Psoas muscle (tissue), 8 donors: Measurements from ENCODE around the gene FOCAD. TPM values are rescaled to one million over a fixed set of nuclear protein-coding genes. Genes with fewer than 3 reads are reported as not detected.
A peak's percentile ranks its signal among the peaks of the same experiment; 100 is the strongest.

Source experiments
- ATAC-seq, 4 donors: fragments of 200-7000 bp; cut with Tn5 transposase; one replicate each; pipeline ENCODE4 v1.9.1; 2020; ENCODE audit warnings: moderate library complexity in 3 of 4, mild to moderate bottlenecking in 2 of 4
- DNase-seq, 2 donors: peaks; one replicate each; pipeline ENCODE4 v3.0.0-alpha.2; 2020
- H3K27ac ChIP-seq: fragments of 200-600 bp; one replicate; pipeline ENCODE4 v1.8.0; 2022
- H3K27me3 ChIP-seq, 3 donors: fragments of 200-600 bp in 1 of 3; one replicate each; pipeline versions ENCODE4 v1.6.1 to v1.8.0; 2013 to 2022; ENCODE audit warnings: low read length in 2 of 3, mild to moderate bottlenecking in 2 of 3, moderate library complexity in 1 of 3; ENCODE audit not compliant: insufficient read depth in 3 of 3
- H3K36me3 ChIP-seq, 2 donors: fragments of 200-600 bp in 1 of 2; one replicate each; pipeline versions ENCODE4 v1.6.1 to v1.8.0; 2013 to 2022; ENCODE audit warnings: low read depth in 1 of 2, mild to moderate bottlenecking in 1 of 2, moderate library complexity in 1 of 2; ENCODE audit not compliant: insufficient read depth in 1 of 2
- H3K4me1 ChIP-seq: fragments of 200-600 bp; one replicate; pipeline ENCODE4 v1.8.0; 2022
- H3K4me3 ChIP-seq: fragments of 200-600 bp; one replicate; pipeline ENCODE4 v1.8.0; 2022; ENCODE audit warnings: mild to moderate bottlenecking
- H3K9me3 ChIP-seq: fragments of 200-600 bp; one replicate; pipeline ENCODE4 v1.8.0; 2022
- CTCF ChIP-seq: fragments of 200-600 bp; IDR thresholded peaks from one replicate; pipeline ENCODE4 v1.8.0; 2022; ENCODE audit warnings: antibody characterized with exemption
- WGBS, 3 donors: extraction: QIAGEN DNeasy Blood & Tissue Kit; methylation state at CpG; one replicate each; pipeline versions ENCODE4 v1.1.6 to v1.1.7; 2013; 5-methylcytosine and 5-hydroxymethylcytosine counted together
- intact Hi-C, 2 donors: fragments of 100-400 bp; cut with DNase I; formaldehyde crosslinking; loops; one replicate each; pipeline versions ENCODE4 v1.11.0 to v1.14.2; 2022
- polyA plus RNA-seq, 3 donors: library from polyadenylated mRNA; stranded (reverse); fragments of 200-250 nt; gene quantifications; one replicate each; pipeline ENCODE4 v1.2.3, GENCODE V29; 2013
- total RNA-seq, 4 donors: library from RNA; stranded (reverse); fragmentation: NEBNext Ultra II Directional in 2 of 4; extraction: Animal tissue kit (Norgen Biotek cat#: 25700) in 2 of 4; gene quantifications; one replicate each; pipeline versions ENCODE4 v1.2.1 to v1.2.4, GENCODE V29; 2021 to 2023
- donor health status: healthy with polysubstance abuse.
- donor health status: DM: no; HTN: no; CAD: no; lungs with moderate emphysema.
- donor health status: Bipolar disorder and iron deficiency.
- donor health status: healthy.
- donor health status: DM: yes; HTN: yes; CAD: no.
- donor health status: DM: no; HTN: no; CAD: no.
- donor health status: DM: no; HTN: no; CAD: no.
- donor health status: DM: yes; HTN: yes; CAD: no.

FOCAD gene
- total and polyA plus RNA-seq, 7 donors: 5.8 to 24.8 (median 12.1) TPM

DNA sequence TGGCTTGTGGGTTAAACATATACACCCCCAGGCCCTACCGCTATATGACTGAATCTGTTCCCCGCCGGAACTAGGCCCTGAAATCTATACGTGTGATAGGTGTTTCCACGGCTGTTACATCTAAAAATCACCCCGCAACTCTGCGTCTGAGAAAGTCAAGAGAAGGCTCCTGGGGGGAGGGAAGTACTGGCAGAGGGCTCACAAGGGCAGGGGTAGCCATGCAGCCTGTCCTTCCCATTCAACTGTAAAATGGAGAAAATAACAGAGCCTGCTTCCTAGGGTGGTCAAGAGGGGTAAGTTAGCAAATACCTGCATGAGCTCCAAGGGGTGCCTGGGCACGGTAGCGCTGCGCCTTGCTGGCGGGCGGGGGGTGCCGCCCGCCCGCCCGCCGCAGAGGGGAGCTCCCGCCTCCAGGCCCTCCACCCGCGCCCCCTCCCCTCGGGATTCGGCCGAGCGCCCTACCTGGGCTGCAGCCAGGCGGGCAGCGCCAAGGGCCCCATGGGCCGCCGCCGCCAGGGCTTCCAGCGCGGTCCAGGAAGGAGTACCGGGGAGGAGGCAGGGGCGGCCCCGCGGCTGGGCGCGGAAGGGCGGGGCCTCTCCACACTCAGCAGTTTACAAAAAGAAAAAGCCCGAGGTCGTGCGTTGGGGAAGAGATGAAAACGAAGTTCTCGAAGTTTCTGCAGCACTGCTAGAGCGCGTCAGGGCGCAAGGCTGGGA lies 347.2 kb downstream of the FOCAD start, which contains the start of gene HACD4:
Gene HACD4 (minus strand): TSS at position 550 of the 717 bp plus-strand sequence. CDS start 50 bp downstream, at position 500.
- no peaks in the 10 kb centered on the region for H3K4me1 ChIP-seq
- TF ChIP-seq CTCF: no peak
- no peaks in the 10 kb centered on the region for H3K27me3 ChIP-seq
- no peaks in the 10 kb centered on the region for H3K9me3 ChIP-seq
- H3K27ac ChIP-seq: peak within 1 kb of the TSS; percentile 9
- intact Hi-C loops: no loop called here
- WGBS, 3 donors: 8 to 12% (median 8%) methylated on average over 35 to 46 of the region's 46 CpGs
- H3K4me3 ChIP-seq: peak within 1 kb of the TSS; percentile 65
- no peaks in the 10 kb centered on the region for H3K36me3 ChIP-seq
- DNase-seq (peak; percentile 41 to 74), ATAC-seq (peak; percentile 47 to 85 (median 70))

- Histone ChIP-seq H3K27ac (no peak overlapping the region), H3K9me3 (no peaks in the 10 kb centered on the region), H3K36me3 (no peaks in the 10 kb centered on the region), H3K4me3 (peak overlapping the region; percentile 65), H3K27me3 (no peaks in the 10 kb centered on the region), H3K4me1 (no peaks in the 10 kb centered on the region)
- no peak for TF ChIP-seq CTCF
- intact Hi-C loops: no loop called here
- no peak for DNase-seq
- no peak for ATAC-seq
- WGBS, 3 donors: 70 to 74% (median 71%) methylated on average over 22 of the region's 22 CpGs
These were observed 347.7 kb downstream of the FOCAD start for GRCh38 chr9:21031808-21032183.

DNA sequence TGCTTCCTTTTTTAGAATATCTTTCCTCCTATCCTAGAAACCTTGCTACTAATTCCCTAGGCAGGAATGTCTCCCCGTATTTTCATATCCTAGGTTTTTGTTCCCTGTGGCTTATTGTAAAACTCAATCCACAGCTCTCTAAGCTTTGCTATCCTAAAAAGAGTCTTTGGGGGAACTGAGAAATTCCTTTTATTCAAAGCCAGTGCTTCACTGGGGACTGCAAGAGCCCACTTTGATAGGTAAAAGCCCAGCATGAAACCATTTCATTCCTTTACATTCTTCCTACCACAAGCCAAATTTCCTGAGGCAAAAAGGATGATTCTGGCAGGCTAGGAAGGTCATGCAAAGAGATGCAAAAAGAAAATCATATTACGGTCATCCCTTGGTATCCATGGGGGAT lies 353.2 kb downstream of the FOCAD start:
- no peaks in the 10 kb centered on the region for H3K27me3 ChIP-seq
- WGBS, 3 donors: 86 to 93% (median 92%) methylated on average over 2 of the region's 2 CpGs
- no peak for ATAC-seq
- TF ChIP-seq CTCF: no peak
- no peak overlapping the region for H3K4me3 ChIP-seq
- intact Hi-C loops: no loop called here
- H3K36me3 ChIP-seq: no peaks in the 10 kb centered on the region
- H3K27ac ChIP-seq: no peak overlapping the region
- no peak for DNase-seq
- H3K4me1 ChIP-seq: no peaks in the 10 kb centered on the region
- no peaks in the 10 kb centered on the region for H3K9me3 ChIP-seq

- intact Hi-C loops: no loop called here
These were observed 355.2 kb downstream of the FOCAD start for GRCh38 chr9:21039302-21039701.

More at GRCh38 chr9:21039302-21039701, 355.2 kb downstream of the FOCAD start:
- no peak for TF ChIP-seq CTCF
- Histone ChIP-seq H3K9me3 (no peaks in the 10 kb centered on the region), H3K4me3 (no peak overlapping the region), H3K27me3 (no peaks in the 10 kb centered on the region), H3K36me3 (no peaks in the 10 kb centered on the region), H3K27ac (no peak overlapping the region), H3K4me1 (no peaks in the 10 kb centered on the region)
- DNase-seq (no peak), ATAC-seq (no peak)
- 92 to 100% (median 97%) methylated on average over 1 of the region's 1 CpG for WGBS, 3 donors
